Glutamatergic neuron (in vitro differentiated cells): ENCODE results near the gene INTS1. TPM values are rescaled to one million over a fixed set of nuclear protein-coding genes. Genes with fewer than 3 reads are reported as not detected.

Source experiments
- DNase-seq: peaks from one replicate; pipeline ENCODE4 v3.0.0; 2022
- H3K27ac Mint-ChIP-seq: one replicate; pipeline ENCODE4 v1.8.0; 2020; ENCODE audit warnings: mild to moderate bottlenecking, mixed read lengths, inconsistent platforms; ENCODE audit not compliant: unreplicated experiment
- H3K27me3 Mint-ChIP-seq: one replicate; pipeline ENCODE4 v1.8.0; 2020; ENCODE audit warnings: mild to moderate bottlenecking, moderate library complexity, mixed read lengths, inconsistent platforms; ENCODE audit not compliant: unreplicated experiment
- H3K36me3 Mint-ChIP-seq: one replicate; pipeline ENCODE4 v1.8.0; 2020; ENCODE audit warnings: mild to moderate bottlenecking, mixed read lengths, inconsistent platforms; ENCODE audit not compliant: unreplicated experiment
- H3K4me1 Mint-ChIP-seq: one replicate; pipeline ENCODE4 v1.8.0; 2020; ENCODE audit warnings: mild to moderate bottlenecking, low read depth, mixed read lengths, inconsistent platforms; ENCODE audit not compliant: unreplicated experiment
- H3K4me3 Mint-ChIP-seq: one replicate; pipeline ENCODE4 v1.8.0; 2020; ENCODE audit warnings: mild to moderate bottlenecking, mixed read lengths, inconsistent platforms; ENCODE audit not compliant: unreplicated experiment
- H3K9me3 Mint-ChIP-seq: one replicate; pipeline ENCODE4 v1.8.0; 2020; ENCODE audit warnings: mild to moderate bottlenecking, moderate library complexity, mixed read lengths, inconsistent platforms; ENCODE audit not compliant: unreplicated experiment
- total RNA-seq: library from RNA; stranded (reverse); fragmentation: NEBNext Ultra II Directional; extraction: Animal tissue kit (Norgen Biotek cat#: 25700); gene quantifications from one replicate; pipeline ENCODE4 v1.2.1, GENCODE V29; 2021; ENCODE audit not compliant: unreplicated experiment
- TF ChIP-seq, protein P1 (sequence below): fragments of 200-600 bp; sonication (generic); IDR thresholded peaks from one replicate; pipeline ENCODE4 v1.5.0; 2021; ENCODE audit not compliant: partially characterized antibody, unreplicated experiment

Gene INTS1
- total RNA-seq, 1 donor from 2014 or later, result 108 TPM

DNA sequence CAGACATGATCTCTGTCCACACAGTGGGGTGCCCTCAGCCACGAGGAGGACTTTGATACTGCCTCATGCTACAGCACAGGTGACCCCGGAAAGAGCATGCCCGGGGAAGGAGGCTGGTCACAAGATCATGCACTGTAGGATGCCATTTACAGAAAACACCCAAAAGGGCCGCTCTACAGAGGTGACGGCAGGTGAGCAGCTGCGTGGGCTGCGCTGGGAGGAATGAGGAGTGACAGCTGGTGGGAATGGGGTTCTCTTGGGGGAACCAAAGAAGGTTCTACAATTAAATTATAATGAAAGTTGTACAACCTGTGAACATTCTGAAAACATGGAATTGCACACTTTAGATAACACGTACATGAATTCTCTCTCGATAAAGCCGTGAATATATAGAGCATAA is 12.0 kb downstream of the INTS1 start:
- H3K27me3 Mint-ChIP-seq, result peaks cover 3% of the 10 kb centered on the region
- H3K27ac Mint-ChIP-seq, result no peak overlapping the region
- H3K9me3 Mint-ChIP-seq, result peaks cover 2% of the 10 kb centered on the region
- H3K4me1 Mint-ChIP-seq, result no peaks in the 10 kb centered on the region
- DNase-seq, result no peak
- TF ChIP-seq, protein P1, sequence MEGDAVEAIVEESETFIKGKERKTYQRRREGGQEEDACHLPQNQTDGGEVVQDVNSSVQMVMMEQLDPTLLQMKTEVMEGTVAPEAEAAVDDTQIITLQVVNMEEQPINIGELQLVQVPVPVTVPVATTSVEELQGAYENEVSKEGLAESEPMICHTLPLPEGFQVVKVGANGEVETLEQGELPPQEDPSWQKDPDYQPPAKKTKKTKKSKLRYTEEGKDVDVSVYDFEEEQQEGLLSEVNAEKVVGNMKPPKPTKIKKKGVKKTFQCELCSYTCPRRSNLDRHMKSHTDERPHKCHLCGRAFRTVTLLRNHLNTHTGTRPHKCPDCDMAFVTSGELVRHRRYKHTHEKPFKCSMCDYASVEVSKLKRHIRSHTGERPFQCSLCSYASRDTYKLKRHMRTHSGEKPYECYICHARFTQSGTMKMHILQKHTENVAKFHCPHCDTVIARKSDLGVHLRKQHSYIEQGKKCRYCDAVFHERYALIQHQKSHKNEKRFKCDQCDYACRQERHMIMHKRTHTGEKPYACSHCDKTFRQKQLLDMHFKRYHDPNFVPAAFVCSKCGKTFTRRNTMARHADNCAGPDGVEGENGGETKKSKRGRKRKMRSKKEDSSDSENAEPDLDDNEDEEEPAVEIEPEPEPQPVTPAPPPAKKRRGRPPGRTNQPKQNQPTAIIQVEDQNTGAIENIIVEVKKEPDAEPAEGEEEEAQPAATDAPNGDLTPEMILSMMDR, result no peak
- peaks cover 11% of the 10 kb centered on the region for H3K36me3 Mint-ChIP-seq
- no peak overlapping the region for H3K4me3 Mint-ChIP-seq

GRCh38 chr7:1490837-1491236 is 13.4 kb downstream of the INTS1 start:
- no peak for DNase-seq
- Mint-ChIP-seq H3K27ac (no peak overlapping the region), H3K36me3 (peaks cover 11% of the 10 kb centered on the region), H3K4me1 (no peaks in the 10 kb centered on the region), H3K27me3 (peaks cover 6% of the 10 kb centered on the region), H3K9me3 (peaks cover 2% of the 10 kb centered on the region), H3K4me3 (no peak overlapping the region)
- TF ChIP-seq, protein P1, result no peak

GRCh38 chr7:1489336-1489735 is 14.9 kb downstream of the INTS1 start:
- H3K27me3 Mint-ChIP-seq, result peaks cover 6% of the 10 kb centered on the region
- no peak overlapping the region for H3K27ac Mint-ChIP-seq
- TF ChIP-seq, protein P1, result no peak
- no peak for DNase-seq
- peaks cover 2% of the 10 kb centered on the region for H3K9me3 Mint-ChIP-seq
- peaks cover 11% of the 10 kb centered on the region for H3K36me3 Mint-ChIP-seq
- H3K4me1 Mint-ChIP-seq, result peaks cover under 1% of the 10 kb centered on the region
- no peak overlapping the region for H3K4me3 Mint-ChIP-seq

DNA sequence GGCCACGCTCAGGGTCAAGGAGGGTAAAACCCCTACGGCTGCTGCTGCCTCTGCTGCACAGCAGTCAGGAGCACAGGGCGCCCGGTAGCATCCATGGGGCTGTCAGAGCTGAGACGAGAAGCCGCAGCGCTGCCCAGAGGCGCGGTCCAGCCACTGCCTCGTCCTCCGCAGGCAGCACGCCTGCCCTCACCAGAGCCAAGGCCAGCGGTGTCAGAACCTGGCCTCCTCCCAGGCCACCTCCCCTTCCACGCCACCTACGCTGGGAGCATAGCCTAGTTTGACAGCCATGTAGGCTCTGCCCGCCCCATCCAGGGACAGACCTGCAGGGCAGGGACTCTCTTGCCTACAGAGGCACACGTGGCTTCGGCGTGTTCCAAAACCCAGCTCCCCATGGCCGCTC is 16.2 kb downstream of the INTS1 start:
- peaks cover 2% of the 10 kb centered on the region for H3K4me1 Mint-ChIP-seq
- DNase-seq, result no peak
- H3K27ac Mint-ChIP-seq, result peak overlapping the region; percentile 17
- TF ChIP-seq, protein P1, result no peak
- peaks cover 6% of the 10 kb centered on the region for H3K27me3 Mint-ChIP-seq
- peaks cover 2% of the 10 kb centered on the region for H3K9me3 Mint-ChIP-seq
- no peak overlapping the region for H3K4me3 Mint-ChIP-seq
- H3K36me3 Mint-ChIP-seq, result peaks cover 11% of the 10 kb centered on the region

GRCh38 chr7:1487466-1487865 is 16.7 kb downstream of the INTS1 start:
- H3K27me3 Mint-ChIP-seq, result peaks cover 6% of the 10 kb centered on the region
- peaks cover 9% of the 10 kb centered on the region for H3K36me3 Mint-ChIP-seq
- H3K27ac Mint-ChIP-seq, result no peak overlapping the region
- TF ChIP-seq, protein P1, result no peak
- no peak for DNase-seq
- no peak overlapping the region for H3K4me3 Mint-ChIP-seq
- H3K9me3 Mint-ChIP-seq, result peaks cover 2% of the 10 kb centered on the region
- peaks cover 2% of the 10 kb centered on the region for H3K4me1 Mint-ChIP-seq
